GM21367 (cell line): Measurements from ENCODE around the gene FLT4.

ENCODE experiments used
- ATAC-seq: cut with Tn5 transposase; IDR thresholded peaks from one replicate; pipeline ENCODE4 v1.9.1; 2021; ENCODE audit not compliant: unreplicated experiment

The FLT4 gene

DNA sequence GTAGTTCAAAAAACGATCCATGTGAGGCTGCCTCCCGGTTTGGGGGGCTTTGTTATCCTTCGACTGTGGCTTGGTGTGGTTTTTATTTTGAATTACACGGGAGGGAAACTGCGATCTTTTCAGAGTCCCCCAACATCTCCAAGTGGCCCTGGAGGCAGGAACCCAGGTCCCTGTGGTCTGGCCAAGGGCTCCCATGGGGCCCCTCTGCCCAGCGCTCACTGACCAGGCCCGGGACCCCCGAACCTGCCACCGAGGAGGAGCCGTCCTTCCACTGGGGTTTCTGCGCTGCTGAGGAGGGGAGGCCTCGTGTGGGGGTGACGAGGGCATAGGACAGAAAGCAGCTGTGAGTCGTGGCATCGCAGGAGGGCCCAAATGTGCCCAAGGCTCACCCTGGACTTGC lies 40.0 kb downstream of the FLT4 start:
- no peak for ATAC-seq

DNA sequence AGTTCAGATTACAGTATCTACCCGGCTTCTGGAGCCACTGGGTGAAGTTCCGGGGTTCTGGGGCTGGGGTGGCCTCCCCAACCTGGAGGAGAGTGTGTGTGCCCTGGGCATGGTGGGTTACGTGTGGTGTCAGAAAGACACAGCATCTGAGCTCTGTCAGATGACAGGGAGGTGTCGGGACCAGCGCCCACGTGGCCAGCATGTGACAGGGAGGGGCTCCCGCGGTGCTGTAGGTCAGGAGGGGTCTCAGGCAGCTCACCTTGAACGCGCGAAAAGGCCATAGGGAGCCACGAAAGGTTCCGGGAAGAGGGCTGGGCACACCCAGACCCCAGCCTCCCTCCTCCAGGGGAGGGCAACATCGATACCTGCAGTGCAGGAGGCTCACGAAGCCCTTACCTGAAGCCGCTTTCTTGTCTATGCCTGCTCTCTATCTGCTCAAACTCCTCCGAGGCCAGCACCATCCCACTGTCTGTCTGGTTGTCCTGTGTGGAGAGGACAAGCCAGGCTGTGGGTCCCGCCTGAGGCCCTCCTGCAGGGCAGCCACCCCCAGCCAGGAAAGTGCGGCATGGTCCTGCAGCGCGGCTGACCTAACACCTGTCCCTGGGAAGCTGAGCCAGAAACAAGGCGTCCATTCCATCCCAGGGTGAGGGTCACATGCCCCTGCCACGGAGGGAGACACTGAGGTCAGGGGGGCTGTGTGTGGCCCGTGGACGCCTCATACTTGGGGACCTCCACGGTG lies 40.7 kb downstream of the FLT4 start:
- no peak for ATAC-seq

DNA sequence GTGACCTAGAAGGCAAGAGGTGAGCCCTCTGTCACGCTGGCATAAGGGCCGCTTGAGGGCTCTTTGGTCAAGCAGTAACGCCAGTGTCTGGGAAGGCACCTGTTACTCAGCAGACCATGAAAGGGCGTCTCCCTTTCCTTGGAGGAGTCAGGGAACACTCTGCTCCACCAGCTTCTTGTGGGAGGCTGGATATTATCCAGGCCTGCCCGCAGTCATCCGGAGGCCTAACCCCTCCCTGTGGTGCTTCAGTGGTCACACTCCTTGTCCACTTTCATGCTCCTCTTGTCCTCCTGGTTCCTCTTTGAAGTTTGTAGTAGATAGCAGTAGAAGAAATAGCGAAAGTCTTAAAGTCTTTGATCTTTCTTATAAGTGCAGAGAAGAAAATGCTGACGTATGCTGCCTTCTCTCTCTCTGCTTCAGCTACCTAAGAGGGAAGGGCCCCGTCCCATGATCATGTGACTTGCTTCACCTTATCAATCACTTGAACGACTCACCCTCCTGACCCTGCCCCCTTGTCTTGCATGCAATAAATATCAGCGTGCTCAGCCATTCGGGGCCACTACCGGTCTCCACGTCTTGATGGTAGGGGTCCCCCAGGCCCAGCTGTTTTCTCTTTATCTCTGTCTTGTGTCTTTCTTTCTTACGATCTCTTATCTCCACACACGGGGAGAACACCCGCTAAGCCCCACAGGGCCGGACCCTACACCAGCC lies 41.4 kb downstream of the FLT4 start:
- no peak for ATAC-seq

DNA sequence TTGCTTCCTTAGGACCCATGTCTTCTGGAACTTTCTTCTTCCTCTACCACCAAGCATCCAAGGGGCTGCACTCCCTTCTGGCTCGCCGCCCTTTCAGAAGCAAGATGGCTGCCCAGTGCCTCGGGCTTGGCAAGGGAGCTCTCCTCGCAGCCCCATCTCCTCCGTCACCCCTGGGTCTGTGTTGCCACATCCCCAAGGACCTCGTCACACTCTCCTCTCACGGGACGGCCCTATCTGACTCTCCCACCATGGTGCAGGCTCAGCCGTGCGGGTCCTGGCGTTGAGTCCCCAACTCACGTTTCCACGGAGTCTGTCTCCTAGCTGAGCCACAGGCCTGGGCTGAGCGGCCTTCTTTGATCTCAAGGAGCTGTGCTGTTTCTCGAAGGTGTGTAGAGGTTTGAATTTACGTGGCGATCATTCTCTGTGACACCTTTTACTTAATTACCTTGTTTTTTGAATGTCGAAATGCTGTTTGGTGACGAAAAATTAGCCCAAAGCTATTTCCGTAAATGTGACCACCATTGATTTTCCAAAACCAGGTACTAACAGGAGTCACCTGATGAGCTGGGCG lies 43.1 kb downstream of the FLT4 start:
- ATAC-seq = no peak

DNA sequence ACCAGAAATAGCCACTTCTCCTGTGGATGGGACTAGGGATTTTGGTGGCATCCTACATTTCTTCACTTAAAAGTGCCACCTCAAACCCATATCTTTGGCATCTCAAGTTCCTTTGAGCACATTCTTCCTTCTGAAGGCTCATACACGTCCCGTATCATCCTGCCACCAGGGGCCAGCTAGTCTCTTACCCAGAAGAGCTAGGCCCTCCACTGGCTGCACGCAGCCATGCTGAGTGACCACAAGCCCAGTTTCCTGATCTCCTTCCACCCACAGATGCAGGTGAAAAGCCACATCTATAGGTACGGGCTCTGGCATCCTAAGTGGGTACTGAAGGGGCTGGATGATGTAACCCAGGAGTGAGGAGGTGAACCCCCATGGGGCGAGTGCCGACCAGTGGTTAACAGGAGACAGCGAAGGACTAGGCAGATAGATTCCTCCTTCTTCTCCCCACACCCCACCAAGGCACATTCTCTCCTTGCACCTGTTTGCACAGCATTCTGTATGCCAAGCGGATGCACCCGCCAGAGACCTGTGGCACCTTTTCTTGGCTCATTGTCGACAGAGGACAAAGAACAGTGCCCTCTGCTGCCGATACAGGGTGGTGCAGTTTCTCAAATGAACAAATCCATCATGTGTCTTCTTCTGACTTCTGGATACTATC lies 43.7 kb downstream of the FLT4 start:
- peak; percentile 60 for ATAC-seq

DNA sequence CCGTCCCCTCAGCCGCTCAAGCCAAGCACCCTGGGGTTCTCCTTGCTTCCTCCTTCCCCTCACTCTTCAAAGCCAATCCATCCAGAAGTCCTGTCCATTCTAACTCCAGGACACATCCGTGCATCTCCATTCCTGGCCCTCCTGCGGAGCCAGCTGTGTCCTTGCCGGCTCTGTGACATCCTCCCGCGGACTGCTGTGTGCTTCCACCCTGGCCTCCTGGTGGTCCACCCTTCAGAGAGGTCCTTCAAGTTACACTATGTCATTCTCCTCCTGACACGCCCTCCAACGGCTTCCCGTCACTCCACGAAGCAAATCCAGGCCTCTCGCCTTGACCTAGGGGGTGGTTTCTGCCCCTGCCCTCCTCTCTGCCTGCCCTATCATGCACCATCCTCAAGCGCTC lies 45.1 kb downstream of the FLT4 start:
- no peak for ATAC-seq

DNA sequence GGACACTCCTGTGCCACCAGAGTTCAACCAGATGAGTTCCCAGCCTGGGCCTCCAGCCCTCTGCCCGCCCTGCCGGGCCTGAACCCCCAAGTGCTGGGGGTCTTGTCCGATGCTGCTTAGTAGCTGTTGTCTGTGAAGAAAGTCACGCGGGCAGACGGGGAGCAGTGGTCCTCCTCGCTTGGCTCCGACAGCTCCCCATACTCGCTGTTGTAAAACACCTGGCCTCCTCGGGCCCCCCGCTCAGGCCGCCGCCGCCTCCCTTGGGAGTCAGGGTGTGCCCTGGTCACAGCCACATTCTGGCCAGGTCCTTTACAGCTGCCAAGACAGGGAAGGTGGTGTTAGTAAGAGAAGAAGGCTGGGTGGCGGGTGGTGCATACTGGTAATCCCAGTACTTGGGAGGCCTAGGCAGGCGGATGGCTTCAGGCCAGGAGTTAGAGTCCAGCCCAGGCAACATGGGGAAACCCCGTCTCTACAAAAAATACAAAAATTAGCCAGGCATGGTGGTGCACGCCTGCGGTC lies 46.3 kb downstream of the FLT4 start:
- ATAC-seq = no peak

DNA sequence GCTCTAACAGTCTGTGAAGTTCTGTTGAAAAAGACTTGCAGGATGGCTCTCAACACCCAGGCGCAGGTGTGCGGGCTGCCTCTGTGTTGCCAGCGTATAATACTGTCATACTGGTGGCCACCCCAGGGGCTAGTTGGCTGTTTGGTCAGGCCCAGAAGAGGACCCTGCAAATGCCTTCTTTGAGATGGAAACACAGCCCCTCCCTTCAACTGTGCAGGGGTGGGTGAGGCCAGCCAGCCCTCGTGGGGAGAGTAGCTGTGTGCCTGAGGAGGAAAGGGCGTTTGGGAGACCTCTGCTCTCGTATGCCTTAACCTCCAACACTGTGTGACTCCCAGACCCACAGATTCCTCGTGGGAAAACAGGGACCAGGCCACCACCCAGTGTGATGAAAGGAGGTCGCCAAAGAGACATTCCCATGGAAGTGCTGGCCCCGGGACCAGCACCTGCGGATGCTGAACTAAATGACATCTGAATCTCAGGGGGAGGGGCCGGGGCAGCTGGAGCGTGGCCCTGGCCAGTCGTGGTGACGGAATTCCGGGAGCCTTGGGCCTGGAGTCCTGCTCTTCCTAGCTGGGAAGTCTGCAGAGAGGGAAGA lies 46.8 kb downstream of the FLT4 start:
- no peak for ATAC-seq

DNA sequence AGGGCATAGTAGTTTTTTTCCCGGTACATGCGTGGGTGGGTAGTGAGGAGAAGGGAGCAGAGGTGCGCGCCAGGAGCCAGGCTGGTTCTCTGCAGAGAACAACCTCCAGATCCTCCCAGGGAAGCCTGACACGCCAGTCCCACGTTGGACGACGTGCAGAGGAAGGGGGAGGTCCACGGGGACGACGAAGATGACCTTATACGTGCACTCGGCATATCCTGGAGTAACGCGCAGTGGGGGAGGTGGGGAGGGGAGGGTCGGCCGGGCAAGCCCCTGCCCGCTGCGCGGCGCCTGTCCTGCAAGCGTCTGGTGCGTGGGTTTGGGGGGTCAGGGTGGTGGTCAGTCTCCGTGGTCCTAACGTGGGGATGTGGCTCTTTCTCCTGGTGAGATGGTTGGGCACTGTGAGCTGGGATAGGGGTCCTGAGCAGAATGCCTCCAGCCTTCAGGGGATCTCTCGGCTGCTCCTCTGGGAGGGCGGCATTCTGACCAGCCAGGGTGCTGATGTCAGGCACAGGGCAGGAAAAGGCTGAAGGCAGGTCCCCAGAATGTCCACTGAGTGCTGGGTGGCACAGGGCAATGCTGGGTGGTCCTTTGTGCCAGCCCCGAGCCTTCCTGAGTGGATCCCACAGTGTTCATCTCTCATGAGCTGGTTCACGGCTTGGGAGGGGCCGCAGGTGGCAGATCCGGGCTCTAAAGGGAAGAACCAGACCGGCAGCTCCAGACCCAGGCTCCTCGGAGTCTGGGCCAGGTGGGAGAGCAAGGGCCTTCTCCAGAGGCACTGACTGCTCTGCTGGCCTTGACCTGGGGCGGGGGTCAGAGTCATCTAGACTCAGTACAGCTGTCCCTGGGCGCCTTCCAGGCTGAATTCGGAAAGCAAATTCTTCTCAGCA lies 47.6 kb downstream of the FLT4 start:
- ATAC-seq = no peak

DNA sequence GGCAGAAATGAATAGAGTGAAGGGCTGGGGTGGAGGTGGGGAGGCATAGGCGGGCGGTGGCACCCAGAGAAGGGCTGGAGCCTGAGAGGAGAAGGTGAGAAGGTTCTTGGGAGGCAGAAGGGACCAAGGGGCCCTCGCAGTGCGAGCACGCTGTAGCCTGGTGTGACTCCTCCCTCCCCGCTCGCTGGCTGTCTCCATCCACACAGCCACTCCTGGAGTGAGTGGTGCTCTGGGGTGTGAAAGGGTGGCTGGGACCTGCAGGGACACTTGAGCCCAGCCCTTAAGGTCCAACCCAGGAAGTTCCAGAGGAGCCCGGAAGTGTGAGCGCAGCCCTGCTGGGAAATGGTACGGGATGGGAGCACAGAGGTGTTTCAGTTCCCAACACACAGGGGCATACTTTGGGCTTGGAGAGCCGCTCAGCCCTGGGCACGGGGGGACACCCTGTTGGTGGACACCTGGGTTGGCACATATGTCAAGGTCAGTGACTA lies 48.8 kb downstream of the FLT4 start:
- no peak for ATAC-seq

DNA sequence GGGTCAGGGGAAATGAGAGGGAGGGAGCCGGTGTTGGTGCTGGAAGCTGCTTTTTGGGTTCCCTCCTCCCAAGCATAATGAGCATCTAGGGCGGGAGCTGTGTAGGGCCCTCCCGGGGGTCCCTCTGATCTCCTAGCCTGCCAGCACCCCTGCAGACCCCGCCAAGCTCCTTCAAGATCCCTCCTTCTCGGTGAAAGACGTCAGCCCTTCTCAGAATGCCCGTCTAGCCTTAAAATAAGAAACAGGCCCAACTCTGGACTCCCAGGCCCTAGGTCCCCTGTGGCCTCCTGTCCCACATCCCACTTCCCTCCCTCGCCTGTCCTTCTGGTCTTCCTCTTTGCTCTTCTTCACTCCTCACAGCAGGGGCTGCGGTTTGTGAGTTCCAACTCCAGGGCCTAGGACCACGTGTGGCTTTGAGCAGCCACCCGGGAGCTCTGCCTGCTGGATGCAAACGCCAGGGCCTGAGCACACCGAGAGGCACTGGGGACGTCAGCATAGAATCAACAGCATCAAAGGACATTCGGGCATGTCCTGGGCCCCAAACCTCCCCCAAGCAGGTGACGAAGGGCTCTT lies 49.3 kb downstream of the FLT4 start:
- no peak for ATAC-seq

DNA sequence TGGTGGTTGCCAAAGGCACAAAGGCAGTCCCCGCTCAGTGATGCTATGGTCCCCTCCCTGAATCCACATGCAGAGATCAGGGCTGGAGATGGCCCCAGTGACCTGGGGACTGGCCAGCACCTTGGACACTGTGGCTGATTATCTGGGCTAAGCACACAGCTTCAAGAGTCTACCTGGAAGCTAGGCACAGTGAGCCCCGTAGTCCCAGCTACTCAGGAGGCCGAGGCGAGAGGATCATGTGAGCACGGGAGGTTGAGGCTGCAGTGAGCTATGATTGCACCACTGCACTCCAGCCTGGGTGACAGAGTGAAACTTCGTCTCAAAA lies 49.8 kb downstream of the FLT4 start:
- ATAC-seq = no peak

DNA sequence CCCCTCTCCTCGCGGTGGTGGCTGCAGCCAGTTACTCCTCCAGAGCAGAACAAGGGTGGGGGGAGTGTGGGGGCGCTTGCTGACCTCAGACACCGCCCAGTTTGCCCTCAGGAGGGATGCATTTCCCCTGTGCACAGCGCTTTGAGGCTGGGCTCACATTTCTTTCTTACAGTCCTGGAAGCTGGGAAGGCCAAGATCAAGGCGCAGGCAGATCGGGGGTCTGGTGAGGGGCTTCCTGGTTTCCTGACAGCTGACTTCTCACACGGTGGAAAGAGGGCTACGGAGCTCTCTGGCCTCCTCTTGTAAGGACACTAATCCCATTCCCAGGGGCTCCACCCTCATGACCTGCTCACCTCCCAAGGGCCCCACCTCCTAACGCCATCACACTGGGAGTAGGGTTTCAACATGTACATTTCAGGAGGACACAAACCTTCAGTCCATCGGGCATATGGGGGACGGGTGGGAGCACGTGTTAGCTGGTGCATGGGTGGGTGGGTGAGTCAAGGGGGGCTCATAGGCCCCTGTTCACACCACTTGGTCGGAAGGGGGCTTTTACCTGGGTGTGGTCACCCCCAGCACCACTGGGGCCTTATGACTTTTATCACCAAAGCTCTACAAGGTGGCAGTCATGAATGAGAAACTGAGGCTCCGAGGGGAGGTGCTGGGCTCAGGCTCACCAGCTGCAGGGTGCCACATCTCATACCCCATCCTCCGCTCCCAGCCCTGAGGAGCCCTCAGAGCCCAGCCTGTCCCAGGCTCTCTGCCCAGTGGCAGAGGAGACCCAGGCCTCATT lies 50.4 kb downstream of the FLT4 start:
- ATAC-seq = no peak

DNA sequence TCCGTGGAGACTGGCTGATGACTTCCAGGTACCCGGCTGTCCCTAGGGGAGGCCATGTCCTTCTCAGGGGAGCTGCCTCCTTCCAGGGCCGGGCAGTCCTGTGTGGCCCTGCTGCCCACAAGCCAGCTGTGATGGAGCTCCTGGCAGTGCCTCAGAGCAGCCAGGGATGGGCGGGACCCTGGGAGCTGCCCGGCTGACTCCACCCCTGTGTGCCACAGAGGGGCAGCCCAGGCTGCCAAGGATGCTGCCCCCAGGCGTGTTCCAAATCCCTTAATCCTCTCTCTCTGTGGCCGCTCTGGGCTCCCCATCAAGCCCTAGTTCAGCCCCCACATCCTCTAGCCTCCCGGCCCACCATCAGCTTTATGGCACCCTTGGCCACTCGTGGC lies 51.1 kb downstream of the FLT4 start:
- no peak for ATAC-seq

DNA sequence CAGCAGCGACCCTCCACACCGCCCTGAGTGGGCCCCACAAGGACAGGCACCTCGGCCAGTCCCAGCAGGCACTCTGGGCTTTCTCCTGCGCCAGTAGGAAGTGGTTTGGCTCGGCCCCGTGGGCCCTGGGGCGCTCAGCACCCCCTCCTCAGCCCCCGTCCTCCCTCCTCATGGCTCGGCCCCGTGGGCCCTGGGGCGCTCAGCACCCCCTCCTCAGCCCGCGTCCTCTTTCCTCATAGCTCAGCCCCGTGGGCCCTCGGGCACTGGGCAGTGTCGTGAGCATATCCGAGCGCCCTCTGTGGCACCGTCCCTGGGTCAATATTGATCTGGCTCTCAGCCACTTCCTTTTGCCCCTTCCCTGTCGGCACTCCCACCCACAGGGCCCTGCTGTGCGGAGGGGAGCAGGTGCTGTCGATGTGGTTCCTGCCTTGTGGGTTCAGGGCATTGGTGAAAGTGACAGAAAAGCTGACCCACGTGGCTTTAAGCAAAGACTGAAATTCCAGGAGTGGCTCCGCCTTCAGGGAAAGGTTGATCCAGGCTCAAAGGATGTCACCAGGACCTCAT lies 52.6 kb downstream of the FLT4 start:
- ATAC-seq = no peak

DNA sequence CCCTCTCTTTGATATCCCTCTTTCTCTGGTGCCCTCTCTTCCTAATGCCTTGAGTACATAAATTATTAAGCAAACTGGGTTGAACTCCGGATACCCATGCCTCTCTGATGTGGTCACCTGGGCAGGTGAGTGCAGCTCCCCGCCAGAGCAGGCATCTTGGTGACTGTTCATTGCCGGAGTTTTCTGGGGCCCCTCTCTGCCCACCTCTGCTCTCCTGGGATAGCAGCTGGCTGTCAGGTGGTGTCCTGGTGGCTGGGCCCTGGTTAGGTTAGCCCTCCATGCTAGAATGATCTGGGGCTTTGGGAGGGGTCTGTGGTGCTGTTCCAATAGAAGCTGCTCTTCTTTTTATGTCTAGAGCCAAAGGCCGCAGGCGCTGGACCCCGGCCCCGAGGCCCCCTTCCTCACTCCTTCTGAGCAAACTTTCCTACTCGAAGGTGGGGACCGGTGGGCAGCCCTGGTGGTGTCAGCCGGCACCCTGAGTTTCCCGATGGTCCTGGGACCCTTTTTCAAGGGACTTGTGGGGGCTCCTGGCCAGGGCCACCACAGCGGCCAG lies 53.2 kb downstream of the FLT4 start:
- ATAC-seq = no peak

DNA sequence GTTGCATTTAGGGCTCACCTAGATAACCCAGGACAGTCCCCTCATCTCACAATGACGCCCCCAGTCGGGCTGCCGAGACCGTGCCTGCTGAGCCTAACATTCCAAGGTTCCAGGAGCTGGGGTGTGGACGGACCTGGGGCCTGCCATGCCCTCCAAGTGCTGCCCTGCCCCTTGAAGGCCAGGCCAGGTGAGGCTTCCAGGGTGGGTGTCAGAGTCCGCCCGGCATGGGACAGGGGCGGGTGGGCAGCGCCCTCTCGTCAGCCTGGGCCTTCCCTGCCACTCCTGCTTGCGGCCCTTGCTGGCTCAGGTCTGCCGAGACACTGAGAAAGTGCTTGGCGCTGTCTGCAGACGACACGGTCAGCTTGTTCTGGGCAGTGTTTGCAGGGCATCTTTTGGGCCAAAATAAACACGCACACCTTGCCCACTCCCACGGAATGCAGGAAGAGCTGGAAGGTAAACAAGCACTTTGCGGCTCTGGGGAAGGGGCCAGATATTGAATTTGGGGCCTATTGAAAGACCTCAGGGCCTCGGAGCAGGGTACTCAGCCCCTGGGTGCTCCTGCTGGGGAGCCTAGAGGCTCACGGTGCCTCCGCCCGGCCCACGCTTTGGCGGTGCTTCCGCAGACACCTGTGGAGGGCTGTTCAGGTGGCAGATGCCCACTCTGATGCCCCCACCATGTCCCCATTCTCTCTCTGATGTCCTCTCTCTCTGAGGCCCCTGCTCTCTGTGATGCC lies 53.9 kb downstream of the FLT4 start:
- no peak for ATAC-seq

DNA sequence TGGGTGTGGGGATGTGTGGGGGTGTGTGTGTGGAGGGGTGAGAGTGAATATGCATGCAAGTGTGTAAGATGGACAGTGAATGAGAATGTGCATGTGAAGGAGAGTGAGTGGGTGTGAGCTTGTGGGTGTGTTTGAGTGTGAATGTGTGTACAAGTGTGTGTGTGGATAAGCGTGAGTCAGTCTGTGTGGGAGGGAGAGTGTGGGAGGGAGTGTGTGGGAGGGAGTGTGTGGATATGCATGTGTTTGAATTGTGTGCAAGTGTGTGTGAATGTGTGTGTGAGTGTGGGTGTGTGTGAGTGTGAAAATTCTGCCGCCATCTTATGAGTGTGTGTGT lies 54.4 kb downstream of the FLT4 start:
- no peak for ATAC-seq
